Renal pelvis (tissue), 12 donors: Measurements from ENCODE around the gene IL17RC. TPM values are rescaled to one million over a fixed set of nuclear protein-coding genes. Genes with fewer than 3 reads are reported as not detected.
A peak's percentile ranks its signal among the peaks of the same experiment; 100 is the strongest.
"Not testable (repeated sequence)": the region's sequence is repeated elsewhere in the genome, so short reads cannot be mapped to it uniquely, and the experiment has no call there.

ENCODE experiments used
- DNase-seq: peaks from one replicate; pipeline ENCODE4 v3.0.0-alpha.2; 2013
- long read RNA-seq, 16 experiments: transcript quantifications; one replicate each; lab custom pipeline, GENCODE V29; 2026
- polyA plus RNA-seq, 3 donors: library from polyadenylated mRNA; unstranded; fragments of 120-200 nt; gene quantifications; one replicate each; pipeline ENCODE4 v1.2.1, GENCODE V29; 2013; ENCODE audit not compliant: insufficient read length in 3 of 3

IL17RC gene, protein sequence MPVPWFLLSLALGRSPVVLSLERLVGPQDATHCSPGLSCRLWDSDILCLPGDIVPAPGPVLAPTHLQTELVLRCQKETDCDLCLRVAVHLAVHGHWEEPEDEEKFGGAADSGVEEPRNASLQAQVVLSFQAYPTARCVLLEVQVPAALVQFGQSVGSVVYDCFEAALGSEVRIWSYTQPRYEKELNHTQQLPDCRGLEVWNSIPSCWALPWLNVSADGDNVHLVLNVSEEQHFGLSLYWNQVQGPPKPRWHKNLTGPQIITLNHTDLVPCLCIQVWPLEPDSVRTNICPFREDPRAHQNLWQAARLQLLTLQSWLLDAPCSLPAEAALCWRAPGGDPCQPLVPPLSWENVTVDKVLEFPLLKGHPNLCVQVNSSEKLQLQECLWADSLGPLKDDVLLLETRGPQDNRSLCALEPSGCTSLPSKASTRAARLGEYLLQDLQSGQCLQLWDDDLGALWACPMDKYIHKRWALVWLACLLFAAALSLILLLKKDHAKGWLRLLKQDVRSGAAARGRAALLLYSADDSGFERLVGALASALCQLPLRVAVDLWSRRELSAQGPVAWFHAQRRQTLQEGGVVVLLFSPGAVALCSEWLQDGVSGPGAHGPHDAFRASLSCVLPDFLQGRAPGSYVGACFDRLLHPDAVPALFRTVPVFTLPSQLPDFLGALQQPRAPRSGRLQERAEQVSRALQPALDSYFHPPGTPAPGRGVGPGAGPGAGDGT
- 10 to 100 TPM; 32.8 to 44.8 (median 39.9) TPM for polyA plus RNA-seq
- long read RNA-seq, donor 1, partial matches to known transcripts = 0 of 1 reads
- long read RNA-seq, donor 1, other reads (novel, unspliced or antisense) = 0 of 1 reads
- long read RNA-seq, donor 2, partial matches to known transcripts = 0 of 2 reads
- long read RNA-seq, donor 2, other reads (novel, unspliced or antisense) = 0 of 2 reads
- long read RNA-seq, donor 3, partial matches to known transcripts = 0 of 1 reads
- long read RNA-seq, donor 3, other reads (novel, unspliced or antisense) = 0 of 1 reads
- long read RNA-seq, donor 4, partial matches to known transcripts = 0 of 2 reads
- long read RNA-seq, donor 4, other reads (novel, unspliced or antisense) = 0 of 2 reads
- long read RNA-seq, donor 5 = 0 reads
- long read RNA-seq, donor 6, partial matches to known transcripts = 7 of 8 reads
- long read RNA-seq, donor 6, other reads (novel, unspliced or antisense) = 0 of 8 reads
- long read RNA-seq, donor 7, partial matches to known transcripts = 7 of 8 reads
- long read RNA-seq, donor 7, other reads (novel, unspliced or antisense) = 0 of 8 reads
- long read RNA-seq, donor 8, partial matches to known transcripts = 0 of 1 reads
- long read RNA-seq, donor 8, other reads (novel, unspliced or antisense) = 0 of 1 reads
- long read RNA-seq, donor 9, partial matches to known transcripts = 0 of 6 reads
- long read RNA-seq, donor 9, other reads (novel, unspliced or antisense) = 0 of 6 reads
- long read RNA-seq, donor 10, partial matches to known transcripts = 0 of 1 reads
- long read RNA-seq, donor 10, other reads (novel, unspliced or antisense) = 0 of 1 reads
- long read RNA-seq, donor 11 = 0 reads
- long read RNA-seq, donor 12, partial matches to known transcripts = 14 of 14 reads
- long read RNA-seq, donor 12, other reads (novel, unspliced or antisense) = 0 of 14 reads
- long read RNA-seq, donor 13, partial matches to known transcripts = 0 of 1 reads
- long read RNA-seq, donor 13, other reads (novel, unspliced or antisense) = 0 of 1 reads
- long read RNA-seq, donor 14 = 0 reads
- long read RNA-seq, donor 15, partial matches to known transcripts = 5 of 8 reads
- long read RNA-seq, donor 15, other reads (novel, unspliced or antisense) = 0 of 8 reads
- long read RNA-seq, donor 16, partial matches to known transcripts = 0 of 1 reads
- long read RNA-seq, donor 16, other reads (novel, unspliced or antisense) = 0 of 1 reads

DNA sequence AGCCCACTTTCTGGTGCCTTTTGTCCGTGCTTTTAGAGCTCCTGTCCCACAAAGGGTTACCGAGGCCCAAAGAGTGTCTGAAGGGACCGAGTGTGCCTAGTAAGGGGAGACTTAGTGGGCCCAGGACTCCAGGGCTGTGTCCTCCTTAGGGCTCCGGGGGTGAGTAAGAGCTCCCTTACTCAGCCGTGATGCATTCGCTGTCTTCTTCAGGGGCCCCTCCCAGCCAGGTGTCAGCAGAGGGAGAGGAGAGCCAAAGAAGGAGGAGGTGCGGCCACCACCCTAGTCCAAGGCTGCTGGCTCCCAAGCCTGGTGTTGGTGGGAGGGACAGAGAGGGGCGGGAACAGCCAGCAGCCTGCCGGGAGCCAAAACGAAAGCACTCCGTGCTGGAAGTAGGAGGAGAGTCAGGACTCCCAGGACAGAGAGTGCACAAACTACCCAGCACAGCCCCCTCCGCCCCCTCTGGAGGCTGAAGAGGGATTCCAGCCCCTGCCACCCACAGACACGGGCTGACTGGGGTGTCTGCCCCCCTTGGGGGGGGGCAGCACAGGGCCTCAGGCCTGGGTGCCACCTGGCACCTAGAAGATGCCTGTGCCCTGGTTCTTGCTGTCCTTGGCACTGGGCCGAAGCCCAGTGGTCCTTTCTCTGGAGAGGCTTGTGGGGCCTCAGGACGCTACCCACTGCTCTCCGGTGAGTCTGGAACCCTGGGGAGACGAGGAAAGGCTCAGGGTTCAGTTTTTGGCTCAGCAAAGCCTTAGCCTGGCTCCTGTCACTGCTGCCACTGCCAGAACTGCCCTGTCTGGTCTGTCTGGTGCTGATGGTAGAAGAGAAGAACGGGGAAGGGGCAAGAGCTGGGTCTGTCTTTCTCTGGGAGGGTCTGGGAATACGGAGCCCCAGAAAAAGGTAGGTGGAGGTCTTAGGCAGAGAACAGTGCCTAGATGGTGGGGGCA is at the start of gene IL17RC:
IL17RC (plus strand) TSS at position 365 of the 947 bp plus-strand sequence; CDS start at position 583, 218 bp downstream.
- DNase-seq = peak; percentile 71

DNA sequence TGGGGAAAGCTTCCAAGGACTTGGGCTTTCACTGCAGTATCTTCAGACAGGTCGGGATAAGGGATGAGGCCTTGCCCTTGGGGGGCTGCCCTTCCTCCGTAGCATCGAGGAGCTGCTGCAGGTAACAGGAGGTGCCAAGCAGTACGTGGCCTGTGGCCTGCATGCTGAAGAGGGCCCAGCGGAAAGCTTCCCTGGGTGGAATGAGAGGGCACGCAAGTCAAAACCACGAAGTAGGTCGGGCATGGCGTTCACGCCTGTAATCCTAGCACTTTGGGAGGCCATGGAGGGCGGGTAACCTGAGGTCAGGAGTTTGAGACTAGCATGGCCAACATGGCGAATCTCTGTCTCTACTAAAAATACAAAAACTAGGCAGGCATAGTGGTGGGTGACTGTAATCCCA is 49.8 kb upstream of the IL17RC start:
- DNase-seq = no peak

DNA sequence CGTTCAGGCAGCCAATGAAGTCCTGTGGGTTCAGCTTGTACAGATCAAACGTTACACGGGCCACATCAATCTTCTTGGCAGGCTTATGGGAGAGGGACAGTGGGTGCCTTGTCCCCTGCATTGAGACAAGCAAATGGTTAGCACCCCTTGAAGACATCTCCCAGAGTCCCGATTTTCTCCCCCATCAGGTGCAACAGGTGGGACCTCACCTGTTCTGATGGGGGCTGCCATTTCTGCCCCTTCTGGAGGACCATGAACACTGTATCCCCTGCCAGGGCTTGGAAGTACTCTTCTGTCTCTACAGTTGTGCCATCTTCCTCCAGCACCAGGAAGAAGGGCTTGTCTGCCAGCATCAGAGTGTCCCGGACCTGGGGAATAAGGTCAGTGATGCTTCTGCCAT is 46.9 kb upstream of the IL17RC start:
- no peak for DNase-seq

DNA sequence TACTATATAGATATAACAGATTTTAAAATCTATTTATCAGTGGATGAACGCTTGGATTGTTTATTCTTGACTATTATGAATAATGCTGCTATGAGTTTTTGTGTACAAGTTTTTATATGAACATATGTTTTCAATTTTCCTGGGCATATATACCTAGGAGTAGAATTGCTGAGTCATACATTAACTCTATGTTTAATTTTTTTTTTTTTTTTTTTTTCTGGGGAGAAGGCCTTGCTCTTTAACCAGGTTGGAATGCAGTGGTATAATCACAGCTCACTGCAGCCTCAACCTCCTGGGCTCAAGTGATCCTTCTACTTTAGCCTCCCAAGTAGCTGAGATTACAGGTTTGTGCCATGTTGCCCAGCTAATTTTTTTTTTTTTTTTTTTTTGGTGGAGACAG is 45.9 kb upstream of the IL17RC start:
- no peak for DNase-seq

DNA sequence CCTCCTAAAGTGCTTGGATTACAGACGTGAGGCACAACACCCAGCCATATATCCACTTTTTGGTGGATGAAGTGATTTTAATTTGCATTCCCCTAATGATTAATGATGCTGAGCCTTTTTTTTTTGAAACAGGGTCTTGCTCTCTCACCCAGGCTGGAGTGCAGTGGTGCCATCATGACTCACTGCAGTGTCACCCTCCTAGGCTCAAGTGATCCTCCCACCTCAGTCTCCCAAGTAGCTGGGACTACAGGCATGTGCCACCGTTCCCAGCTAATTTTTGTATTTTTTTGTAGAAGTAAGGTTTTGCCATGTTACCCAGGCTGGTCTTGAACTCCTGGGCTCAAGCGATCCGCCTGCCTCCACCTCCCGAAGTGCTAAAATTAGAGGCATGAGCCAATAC is 44.8 kb upstream of the IL17RC start:
- not testable (repeated sequence) for DNase-seq

DNA sequence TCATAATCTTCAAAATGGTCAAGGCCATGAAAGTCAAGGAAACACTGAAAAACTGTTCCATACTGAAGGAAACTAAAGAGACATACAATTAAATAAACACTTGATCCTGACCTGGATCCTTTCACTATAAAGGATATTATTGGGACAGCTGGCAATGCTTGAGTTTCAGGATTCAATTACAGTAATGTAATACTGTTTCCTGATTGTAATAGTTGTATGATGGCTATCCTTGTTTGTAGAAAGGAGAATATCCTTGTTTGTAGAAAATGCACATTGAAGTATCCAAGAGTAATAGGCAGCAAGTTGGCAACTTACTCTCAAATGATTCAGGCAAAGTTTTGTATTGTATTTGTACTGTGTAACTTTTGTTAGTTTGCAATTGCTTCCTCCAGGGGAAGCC is 41.5 kb upstream of the IL17RC start:
- no peak for DNase-seq

DNA sequence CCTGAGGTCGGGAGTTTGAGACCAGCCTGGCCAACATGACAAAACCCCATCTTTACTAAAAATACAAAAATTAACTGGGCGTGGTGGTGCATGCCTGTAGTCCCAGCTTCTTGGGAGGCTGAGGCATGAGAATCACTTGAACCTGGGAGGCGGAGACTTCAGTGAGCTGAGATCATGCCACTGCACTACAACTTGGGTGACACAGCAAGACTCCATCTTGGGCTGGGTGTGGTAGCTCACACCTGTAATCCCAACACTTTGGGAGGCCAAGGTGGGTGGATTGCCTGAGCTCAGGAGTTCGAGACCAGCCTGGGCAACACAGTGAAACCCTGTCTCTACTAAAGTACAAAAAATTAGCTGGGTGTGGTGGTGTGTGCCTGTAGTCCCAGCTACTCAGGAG is 40.6 kb upstream of the IL17RC start:
- not testable (repeated sequence) for DNase-seq

DNA sequence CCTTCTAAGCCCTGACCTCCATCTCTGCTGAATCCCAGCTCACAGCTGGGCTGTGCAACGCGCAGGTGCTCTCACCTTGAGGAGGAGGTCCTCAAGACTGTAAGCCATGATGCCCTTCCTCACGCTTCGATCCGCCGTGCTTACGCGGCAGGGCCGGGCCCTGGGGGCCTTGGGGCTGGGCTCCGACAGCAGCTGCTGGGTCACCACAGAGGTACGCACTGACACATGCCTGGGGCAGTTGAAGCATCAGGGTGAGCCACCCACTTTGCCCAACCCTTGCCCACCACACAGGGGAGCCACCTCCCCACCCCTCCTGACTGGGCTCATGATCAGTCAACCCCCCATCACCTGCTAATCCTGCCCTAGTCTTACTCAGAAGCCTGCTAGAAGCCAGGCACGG is 39.9 kb upstream of the IL17RC start:
- DNase-seq = no peak

DNA sequence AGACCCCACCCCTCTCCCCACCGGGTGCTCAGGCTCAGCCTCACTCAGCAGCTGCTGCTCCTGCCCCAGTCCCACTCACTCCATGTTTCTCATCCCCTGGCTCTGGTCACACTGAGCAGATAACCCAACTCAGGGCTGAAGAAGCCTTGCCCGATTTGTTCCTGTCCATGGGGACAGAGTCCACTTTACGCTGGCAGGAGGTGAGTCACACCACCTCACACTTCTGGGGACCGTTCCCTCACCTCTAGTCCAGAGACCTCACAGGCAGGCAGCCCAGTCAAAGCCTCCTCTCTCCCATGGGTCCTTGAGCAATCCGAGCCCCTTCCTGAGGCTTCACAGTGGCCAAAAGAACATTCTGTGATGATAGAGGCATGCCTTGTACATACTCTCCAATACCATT is 38.2 kb upstream of the IL17RC start:
- no peak for DNase-seq

DNA sequence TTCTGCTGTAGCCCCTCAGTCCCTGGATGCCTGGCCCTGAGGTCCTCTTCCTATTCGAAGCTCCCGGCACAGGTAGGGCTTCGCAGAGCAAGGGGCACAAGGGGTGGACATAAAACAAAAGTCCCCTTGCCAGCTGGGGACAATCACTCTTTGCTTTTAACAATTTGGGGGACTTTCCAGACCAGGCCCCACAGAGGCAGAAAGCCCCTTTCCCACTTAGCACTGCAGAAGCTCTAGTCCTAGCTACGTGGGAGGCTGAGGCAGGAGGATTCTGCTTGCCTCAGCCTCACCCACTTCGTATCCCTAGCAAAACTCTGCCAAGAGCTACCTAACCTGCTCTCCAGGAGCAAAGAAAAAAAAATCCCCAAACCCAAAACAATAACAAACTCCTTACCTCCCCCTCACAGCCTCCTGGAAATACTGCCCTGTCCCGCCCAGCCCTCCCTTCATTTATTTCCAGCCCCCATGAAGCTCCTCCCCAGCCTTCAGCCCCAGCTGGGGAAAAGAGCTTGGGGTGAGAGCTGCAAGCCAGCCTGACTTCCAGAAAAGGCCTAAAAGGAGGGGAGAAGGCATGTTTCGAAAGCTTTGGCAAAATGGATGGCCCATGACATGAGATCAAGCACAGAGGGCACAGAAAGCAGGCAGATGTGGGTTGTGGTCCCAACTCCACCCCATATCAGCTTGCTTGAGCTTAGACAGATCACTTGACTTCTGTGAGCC is 36.9 kb upstream of the IL17RC start, which contains the start of gene CIDEC:
CIDEC (minus strand) TSS at position 424 of the 720 bp plus-strand sequence. CDS start 1,767 bp downstream, outside the sequence.
- no peak for DNase-seq

DNA sequence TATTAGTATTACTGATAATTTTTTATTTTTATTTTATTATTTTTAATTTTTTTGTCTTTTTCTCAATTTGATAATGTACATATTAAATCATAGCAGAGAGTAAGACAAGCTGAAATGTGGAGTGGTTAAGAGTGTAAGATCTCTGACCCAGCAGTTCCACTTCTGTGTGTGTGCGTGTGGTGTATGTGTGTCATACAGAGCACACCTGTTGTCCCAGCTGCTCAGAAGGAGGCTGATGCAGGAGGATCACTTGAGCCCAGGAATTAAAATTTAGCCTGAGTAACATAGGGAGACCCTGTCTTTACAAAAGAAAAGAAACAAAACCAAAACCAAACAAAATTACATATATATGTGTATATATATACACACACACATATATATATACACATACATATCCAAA is 35.5 kb upstream of the IL17RC start:
- DNase-seq = no peak

DNA sequence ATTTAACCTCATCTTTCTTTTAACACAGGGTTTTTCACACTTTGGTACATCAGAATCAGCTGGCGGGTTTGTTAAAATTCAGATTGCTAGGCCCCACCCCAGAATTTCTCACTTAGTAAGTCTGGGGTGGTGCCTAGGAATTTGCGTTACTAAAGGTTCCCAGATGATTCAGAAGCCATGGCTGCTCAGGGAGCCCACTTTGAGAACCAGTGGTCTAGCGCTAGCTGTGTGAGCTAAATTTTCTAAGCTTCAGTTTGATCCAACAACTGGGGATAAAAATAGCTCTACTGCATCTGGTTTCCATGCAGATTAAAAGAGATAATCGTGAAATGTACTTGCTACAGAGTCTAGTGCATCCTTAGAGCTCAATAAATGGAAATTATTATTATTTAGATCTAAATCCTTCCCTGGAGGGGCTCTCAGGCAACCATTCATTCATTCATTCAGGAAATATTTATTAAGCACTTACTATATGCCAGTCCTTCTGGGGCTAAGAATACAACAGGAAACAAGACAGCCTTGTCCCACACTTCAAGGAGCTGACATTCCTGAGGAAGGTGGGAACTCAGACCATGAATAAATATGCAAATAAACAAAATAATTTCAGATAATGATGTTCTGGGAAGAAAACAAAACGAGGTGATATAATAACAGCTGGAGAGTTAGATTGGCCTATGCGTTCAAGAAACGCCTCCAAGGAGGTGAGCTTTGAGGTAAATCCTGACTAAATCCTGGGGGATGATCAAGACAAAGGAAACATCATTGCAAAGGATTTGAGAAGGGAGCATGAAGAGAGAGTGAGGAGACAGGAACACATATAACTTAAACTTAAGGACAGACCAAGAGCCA is 33.0 kb upstream of the IL17RC start:
- DNase-seq = no peak

DNA sequence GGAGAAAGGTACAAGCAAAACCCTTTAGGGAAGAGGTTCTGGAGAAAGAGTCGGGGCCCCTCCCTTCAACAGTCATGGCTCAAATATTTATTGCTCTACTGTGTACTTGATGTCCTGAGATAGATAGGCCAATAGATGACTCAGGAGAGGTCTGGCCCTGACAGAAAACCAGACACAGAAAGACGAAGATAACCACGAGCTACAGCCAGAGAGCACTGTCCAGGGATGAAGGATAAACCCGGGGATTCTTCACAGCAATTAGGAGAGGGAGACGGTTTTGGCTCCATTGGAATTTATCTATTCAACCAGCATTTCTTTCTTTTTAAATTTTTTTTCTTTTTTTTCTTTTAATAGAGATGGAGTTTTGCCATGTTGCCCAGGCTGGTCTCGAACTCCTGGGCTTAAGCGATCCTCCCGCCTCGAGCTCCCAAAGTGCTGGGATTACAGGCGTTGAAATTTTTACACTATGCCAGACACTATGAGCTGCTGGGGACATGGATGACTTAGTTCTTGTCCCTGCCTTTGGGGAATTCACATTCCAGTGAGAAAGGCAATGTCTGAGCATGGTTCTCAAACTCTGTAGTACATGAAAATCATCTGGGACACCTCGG is 32.2 kb upstream of the IL17RC start:
- DNase-seq = no peak

DNA sequence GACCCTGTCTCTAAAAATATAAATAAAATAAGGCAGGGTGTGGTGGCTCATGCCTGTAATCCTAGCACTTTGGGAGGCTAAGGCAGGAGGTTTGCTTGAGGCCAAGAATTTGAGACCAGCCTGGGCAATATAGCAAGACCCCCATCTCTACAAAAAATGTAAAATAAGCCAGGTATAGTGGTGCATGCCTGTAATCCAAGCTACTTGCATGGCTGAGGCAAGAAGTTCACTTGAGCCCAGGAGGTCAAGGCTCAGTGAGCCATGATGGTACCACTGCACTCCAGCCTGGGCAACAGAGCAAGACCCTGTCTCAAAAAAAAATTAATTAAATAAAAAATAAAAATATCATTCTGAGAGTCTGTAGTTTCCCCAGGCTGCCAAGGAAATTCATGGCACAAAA is 30.6 kb upstream of the IL17RC start:
- no peak for DNase-seq

DNA sequence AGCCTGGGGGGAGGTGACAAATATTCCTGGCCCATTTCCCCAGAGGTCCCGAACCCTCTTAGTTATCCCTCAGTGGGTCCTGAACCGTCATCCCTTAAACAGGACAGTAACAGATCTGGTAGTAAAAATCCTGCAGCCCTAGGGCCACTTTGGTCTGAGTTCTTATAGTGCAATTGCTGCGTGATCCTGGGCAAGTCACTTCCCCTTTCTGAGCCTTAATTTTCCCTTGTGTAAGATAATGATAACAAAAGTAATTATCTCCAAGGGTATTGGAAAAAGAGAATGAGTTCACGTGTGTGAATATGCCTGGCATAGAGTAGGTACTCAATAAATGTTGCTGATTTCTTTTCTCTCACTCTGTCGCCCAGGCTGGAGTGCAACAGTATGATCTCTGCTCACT is 29.4 kb upstream of the IL17RC start:
- no peak for DNase-seq

DNA sequence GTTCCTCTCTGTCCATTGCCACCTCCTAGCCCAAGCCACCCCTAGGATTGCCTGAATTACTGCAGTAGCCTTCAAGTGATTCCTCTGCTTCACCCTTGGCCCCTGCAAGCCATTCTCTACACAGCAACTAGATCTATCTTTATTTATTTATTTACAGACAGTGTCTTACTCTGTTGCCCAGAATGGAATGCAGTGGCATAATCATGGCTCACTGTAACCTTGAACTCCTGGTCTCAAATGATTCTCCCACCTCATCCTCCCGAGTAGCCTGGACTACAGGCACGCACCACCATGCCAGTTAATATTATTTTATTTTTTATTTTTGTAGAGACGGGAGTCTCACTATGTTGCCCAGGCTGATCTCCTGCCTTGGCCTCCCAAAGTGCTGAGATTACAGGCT is 28.4 kb upstream of the IL17RC start:
- DNase-seq = no peak

DNA sequence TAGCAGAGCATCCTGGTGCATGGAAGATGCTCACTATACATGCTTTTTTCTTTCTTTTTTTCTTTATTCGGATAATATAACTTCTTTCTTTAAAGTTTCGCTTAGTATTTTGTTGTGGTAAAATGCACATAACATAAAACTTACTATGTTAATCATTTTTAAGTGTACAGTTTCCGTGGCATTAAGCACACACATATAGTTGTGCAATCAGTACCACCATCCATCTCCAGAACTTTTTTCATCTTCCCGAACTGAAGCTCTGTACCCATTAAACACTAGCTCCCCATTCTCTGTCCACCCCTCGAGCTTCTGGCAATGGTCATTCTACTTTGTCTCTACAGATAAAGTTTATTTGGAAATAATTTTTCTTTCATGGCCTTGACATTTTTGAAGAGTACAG is 27.5 kb upstream of the IL17RC start:
- no peak for DNase-seq
